ENCODE results near the gene PRKAR1B.

The PRKAR1B gene

GRCh38 chr7:772005-772294, 44.9 kb upstream of the PRKAR1B start:
- H3K9me3 ChIP-seq (ENCODE audit: insufficient read depth, low read depth, low read length): no peaks in the 10 kb centered on the region
- no peak overlapping the region for H3K9ac ChIP-seq (ENCODE audit: low read depth, low read length, poor library complexity, severe bottlenecking)
- H3K36me3 ChIP-seq (ENCODE audit: insufficient read depth, low read length): peaks cover 11% of the 10 kb centered on the region; the same call in 1 of the 2 replicates
- H3K4me2 ChIP-seq (ENCODE audit: low read depth, low read length, poor library complexity, severe bottlenecking): no peak overlapping the region
- no peak for TF ChIP-seq EZH2phosphoT487 (IDR thresholded peaks at IDR 0.05; ENCODE audit: borderline replicate concordance)
- TF ChIP-seq, protein P1, sequence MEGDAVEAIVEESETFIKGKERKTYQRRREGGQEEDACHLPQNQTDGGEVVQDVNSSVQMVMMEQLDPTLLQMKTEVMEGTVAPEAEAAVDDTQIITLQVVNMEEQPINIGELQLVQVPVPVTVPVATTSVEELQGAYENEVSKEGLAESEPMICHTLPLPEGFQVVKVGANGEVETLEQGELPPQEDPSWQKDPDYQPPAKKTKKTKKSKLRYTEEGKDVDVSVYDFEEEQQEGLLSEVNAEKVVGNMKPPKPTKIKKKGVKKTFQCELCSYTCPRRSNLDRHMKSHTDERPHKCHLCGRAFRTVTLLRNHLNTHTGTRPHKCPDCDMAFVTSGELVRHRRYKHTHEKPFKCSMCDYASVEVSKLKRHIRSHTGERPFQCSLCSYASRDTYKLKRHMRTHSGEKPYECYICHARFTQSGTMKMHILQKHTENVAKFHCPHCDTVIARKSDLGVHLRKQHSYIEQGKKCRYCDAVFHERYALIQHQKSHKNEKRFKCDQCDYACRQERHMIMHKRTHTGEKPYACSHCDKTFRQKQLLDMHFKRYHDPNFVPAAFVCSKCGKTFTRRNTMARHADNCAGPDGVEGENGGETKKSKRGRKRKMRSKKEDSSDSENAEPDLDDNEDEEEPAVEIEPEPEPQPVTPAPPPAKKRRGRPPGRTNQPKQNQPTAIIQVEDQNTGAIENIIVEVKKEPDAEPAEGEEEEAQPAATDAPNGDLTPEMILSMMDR (conservative IDR thresholded peaks at IDR 0.05; ENCODE audit: low read length): no peak
- H3K9me2 ChIP-seq (replicated peaks; ENCODE audit: low read depth, low read length): no peaks in the 10 kb centered on the region
- no peak overlapping the region for H3K4me3 ChIP-seq (ENCODE audit: low read length, poor library complexity, severe bottlenecking)
- no peak overlapping the region for H2AFZ ChIP-seq (ENCODE audit: low read length)
- H3F3A ChIP-seq (ENCODE audit: low read depth): no peaks in the 10 kb centered on the region
- no peaks in the 10 kb centered on the region for H3K27me3 ChIP-seq (ENCODE audit: insufficient read depth, low read length, poor library complexity, severe bottlenecking)
- H3K79me2 ChIP-seq (ENCODE audit: insufficient read depth, low read length): no peaks in the 10 kb centered on the region
- no peaks in the 10 kb centered on the region for H4K20me1 ChIP-seq (ENCODE audit: insufficient read depth, low read length, poor library complexity, severe bottlenecking)
- H3K4me1 ChIP-seq (ENCODE audit: insufficient read depth, low read length, poor library complexity, severe bottlenecking): no peaks in the 10 kb centered on the region

DNA sequence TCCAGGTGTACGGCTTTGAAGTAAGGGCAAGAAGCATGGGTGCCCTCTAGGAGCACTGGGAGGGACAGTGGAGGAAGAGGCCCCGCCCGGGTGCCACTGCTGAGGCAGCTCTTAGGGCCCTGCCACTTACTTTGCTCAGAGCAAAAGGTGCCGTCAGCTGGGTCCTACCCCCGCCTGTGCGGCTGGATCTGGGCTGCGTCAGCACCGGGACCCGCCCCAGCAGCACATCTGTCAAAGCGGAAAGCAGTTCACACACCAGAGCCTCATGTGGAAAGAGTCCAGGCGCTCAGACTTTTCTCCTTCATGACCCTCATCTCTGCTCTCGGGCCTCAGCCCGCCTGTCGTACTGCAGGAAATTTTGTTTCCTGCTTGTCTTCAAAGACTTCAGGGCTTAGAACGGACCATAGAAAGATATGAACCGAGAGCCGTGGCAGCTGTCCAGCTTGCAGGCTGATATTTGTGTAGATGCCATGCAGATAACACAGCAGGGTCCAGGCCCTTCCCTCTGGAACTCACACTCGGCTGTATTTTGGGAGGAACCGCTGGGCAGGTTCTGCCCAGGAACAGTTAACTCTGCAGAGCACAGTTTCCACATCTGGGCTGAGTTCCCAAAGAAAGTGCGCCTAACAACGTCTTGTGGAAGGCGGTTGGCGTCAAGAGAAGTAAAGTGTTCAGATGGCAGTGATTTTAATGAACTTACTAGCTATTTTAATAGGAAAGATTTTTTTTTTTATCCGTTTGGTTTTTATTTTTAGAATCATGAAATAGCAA, 44.3 kb upstream of the PRKAR1B start:
- Histone ChIP-seq H3K27me3 (ENCODE audit: insufficient read depth, low read length, poor library complexity, severe bottlenecking) (no peaks in the 10 kb centered on the region), H4K20me1 (ENCODE audit: insufficient read depth, low read length, poor library complexity, severe bottlenecking) (no peaks in the 10 kb centered on the region), H3K79me2 (ENCODE audit: insufficient read depth, low read length) (no peaks in the 10 kb centered on the region), H3K4me3 (ENCODE audit: low read length, poor library complexity, severe bottlenecking) (no peak overlapping the region), H3K36me3 (ENCODE audit: insufficient read depth, low read length) (peaks cover 14% of the 10 kb centered on the region; the same call in 1 of the 2 replicates), H3K4me1 (ENCODE audit: insufficient read depth, low read length, poor library complexity, severe bottlenecking) (no peaks in the 10 kb centered on the region), H3K9me3 (ENCODE audit: insufficient read depth, low read depth, low read length) (no peaks in the 10 kb centered on the region), H3K9ac (ENCODE audit: low read depth, low read length, poor library complexity, severe bottlenecking) (no peak overlapping the region), H3K4me2 (ENCODE audit: low read depth, low read length, poor library complexity, severe bottlenecking) (no peak overlapping the region), H3K9me2 (replicated peaks; ENCODE audit: low read depth, low read length) (no peaks in the 10 kb centered on the region), H3F3A (ENCODE audit: low read depth) (no peaks in the 10 kb centered on the region), H2AFZ (ENCODE audit: low read length) (no peak overlapping the region)
- TF ChIP-seq, protein P1 (conservative IDR thresholded peaks at IDR 0.05; ENCODE audit: low read length): no peak
- TF ChIP-seq EZH2phosphoT487 (IDR thresholded peaks at IDR 0.05; ENCODE audit: borderline replicate concordance): no peak

DNA sequence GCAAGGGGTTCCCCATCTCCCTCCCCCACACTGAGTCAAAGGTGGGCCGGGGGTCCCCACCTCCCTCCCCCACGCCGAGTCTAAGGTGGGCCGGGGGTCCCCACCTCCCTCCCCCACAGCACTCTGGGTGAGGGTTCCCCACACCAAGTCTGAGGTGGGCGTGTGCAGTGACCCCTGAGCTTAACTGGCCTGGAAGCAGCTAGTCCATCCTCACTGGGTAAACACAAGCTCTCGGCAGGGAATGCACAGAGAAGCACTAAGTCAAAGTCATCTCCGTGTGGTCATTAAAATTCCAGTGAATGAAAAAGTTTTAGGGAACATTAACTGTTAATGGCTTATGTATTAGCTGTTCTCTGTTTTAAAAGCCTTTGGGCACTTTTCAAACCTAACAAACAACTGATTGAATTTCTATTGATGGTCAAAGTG, 43.7 kb upstream of the PRKAR1B start:
- Histone ChIP-seq H3K27me3 (ENCODE audit: insufficient read depth, low read length, poor library complexity, severe bottlenecking) (no peaks in the 10 kb centered on the region), H2AFZ (ENCODE audit: low read length) (no peak overlapping the region), H3K79me2 (ENCODE audit: insufficient read depth, low read length) (no peaks in the 10 kb centered on the region), H4K20me1 (ENCODE audit: insufficient read depth, low read length, poor library complexity, severe bottlenecking) (no peaks in the 10 kb centered on the region), H3F3A (ENCODE audit: low read depth) (no peaks in the 10 kb centered on the region), H3K4me2 (ENCODE audit: low read depth, low read length, poor library complexity, severe bottlenecking) (no peak overlapping the region), H3K9me3 (ENCODE audit: insufficient read depth, low read depth, low read length) (no peaks in the 10 kb centered on the region), H3K36me3 (ENCODE audit: insufficient read depth, low read length) (peaks cover 19% of the 10 kb centered on the region; the same call in 1 of the 2 replicates), H3K4me3 (ENCODE audit: low read length, poor library complexity, severe bottlenecking) (no peak overlapping the region), H3K4me1 (ENCODE audit: insufficient read depth, low read length, poor library complexity, severe bottlenecking) (no peaks in the 10 kb centered on the region), H3K9ac (ENCODE audit: low read depth, low read length, poor library complexity, severe bottlenecking) (no peak overlapping the region), H3K9me2 (replicated peaks; ENCODE audit: low read depth, low read length) (no peaks in the 10 kb centered on the region)
- TF ChIP-seq EZH2phosphoT487 (IDR thresholded peaks at IDR 0.05; ENCODE audit: borderline replicate concordance): no peak
- TF ChIP-seq, protein P1 (conservative IDR thresholded peaks at IDR 0.05; ENCODE audit: low read length): no peak

All from Loucy (cell line).